ENCODE measurements around the gene GAB1. TPM values are rescaled to one million over a fixed set of nuclear protein-coding genes. Genes with fewer than 3 reads are reported as not detected.

GAB1 gene
- total and polyA plus RNA-seq, 2 of the 8 experiments (the other 6 are each of a cell fraction or from before 2014, with no cell fraction given): 6.8 to 21.3 TPM

- H3K23me2 ChIP-seq (ENCODE audit: low read depth, low read length): no peaks in the 10 kb centered on the region
- CTCF ChIA-PET (ENCODE audit: partially characterized antibody): interaction anchor here (0.8 to 2.3 kb wide), 15 partner anchors 8 to 180 kb away, joined by 3 to 10 read pairs (median 4); no protein-coding TSS in a partner anchor
- POLR2A ChIA-PET (ENCODE audit: partially characterized antibody): interaction anchor here (1.0 kb wide), 1 partner anchor 184 kb away, joined by 3 read pairs; the partner anchor contains the start of gene SMARCA5
- no peak overlapping the region for H3K14ac ChIP-seq (ENCODE audit: insufficient read length)
- H4K20me1 ChIP-seq (replicated peaks in 1 of 2; ENCODE audit: control insufficient read depth in 1 of 2, insufficient read depth in 2 of 2, low read length in 2 of 2): no peaks in the 10 kb centered on the region
- no peaks in the 10 kb centered on the region for H3K79me2 ChIP-seq (ENCODE audit: control insufficient read depth in 1 of 2, insufficient read depth in 2 of 2, low read length in 2 of 2)
- no peak overlapping the region for H2BK5ac ChIP-seq (ENCODE audit: low read depth, low read length)
- no peak overlapping the region for H4K8ac ChIP-seq (ENCODE audit: extremely low read depth, insufficient read depth, low read length)
- H3K9me3 ChIP-seq (ENCODE audit: insufficient read depth in 2 of 2, low read depth in 1 of 2, low read length in 1 of 2): no peaks in the 10 kb centered on the region
- H2BK120ac ChIP-seq (replicated peaks; ENCODE audit: low read depth, low read length): no peak overlapping the region
- H3K79me1 ChIP-seq (ENCODE audit: low read depth, low read length): no peaks in the 10 kb centered on the region
- no peaks in the 10 kb centered on the region for H3K4me1 ChIP-seq (replicated peaks in 1 of 4; ENCODE audit: control insufficient read depth in 3 of 4, insufficient read depth in 4 of 4, low read length in 3 of 4)
- H2BK12ac ChIP-seq (ENCODE audit: low read depth, low read length): no peak overlapping the region
- H3K56ac ChIP-seq (replicated peaks; ENCODE audit: insufficient read length, low read depth, low read length): no peak overlapping the region
- no peak overlapping the region for H3K27ac ChIP-seq (ENCODE audit: low read depth, low read length)
- H2AFZ ChIP-seq (ENCODE audit: low read length): no peak overlapping the region
- FAIRE-seq: no peak
- no peak overlapping the region for H2BK15ac ChIP-seq (ENCODE audit: low read length)
- H4K91ac ChIP-seq (replicated peaks; ENCODE audit: insufficient read length, low read length): no peak overlapping the region
- no peaks in the 10 kb centered on the region for H3K27me3 ChIP-seq (replicated peaks in 1 of 4; ENCODE audit: control insufficient read depth in 3 of 4, extremely low read depth in 1 of 4, insufficient read depth in 3 of 4, low read length in 3 of 4)
- TF ChIP-seq SRF (IDR thresholded peaks at IDR 0.05; ENCODE audit: low read depth, low read length): no peak
- TF ChIP-seq CEBPB (IDR thresholded peaks at IDR 0.05; ENCODE audit: low read depth, low read length): no peak
- peak; percentile 42 to 47 for TF ChIP-seq RAD21 (IDR thresholded peaks at IDR 0.05 in 1 of 2, conservative IDR thresholded peaks at IDR 0.05 in 1 of 2; ENCODE audit: low read depth in 2 of 2, low read length in 2 of 2)
- TF ChIP-seq KDM5A (IDR thresholded peaks at IDR 0.05; ENCODE audit: low read length): no peak
- peak in 1 of 3 experiments; percentile 45; a peak in 2 of 4 replicates for TF ChIP-seq CTCF (IDR thresholded peaks at IDR 0.05; ENCODE audit: control extremely low read depth in 1 of 3, insufficient read depth in 1 of 3, low read depth in 1 of 3, low read length in 3 of 3)
- no peak for TF ChIP-seq BACH1 (IDR thresholded peaks at IDR 0.05; ENCODE audit: low read length)
- no peak for DNase-seq (ENCODE audit: low read depth in 1 of 2, low spot score in 2 of 2)
- WGBS, 2 experiments (ENCODE audit: extremely low coverage in 1 of 2, insufficient coverage in 1 of 2, insufficient read length in 1 of 2, insufficient replicate concordance in 2 of 2, low coverage in 1 of 2, low lambda C conversion rate in 2 of 2, missing lambda C conversion rate in 1 of 2): 90% methylated on average over 6 of the region's 6 CpGs; no CpG with 5 or more reads in 1 of the 2 experiments
- H3K36me3 ChIP-seq (ENCODE audit: control insufficient read depth in 2 of 4, insufficient read depth in 4 of 4, low read length in 3 of 4): no peaks in the 10 kb centered on the region
- H3K4ac ChIP-seq (replicated peaks; ENCODE audit: insufficient read length, low read depth, low read length): no peak overlapping the region
- no peak overlapping the region for H2AK5ac ChIP-seq (ENCODE audit: low read depth, low read length)
- H3K4me2 ChIP-seq (ENCODE audit: insufficient read depth in 1 of 2, low read depth in 2 of 2, low read length in 2 of 2): no peak overlapping the region
- no peak overlapping the region for H3K23ac ChIP-seq (ENCODE audit: insufficient read length)
- H3K4me3 ChIP-seq (ENCODE audit: extremely low read depth in 1 of 4, insufficient read depth in 2 of 4, low read depth in 3 of 4, low read length in 4 of 4): no peak overlapping the region
- no peak overlapping the region for H2BK20ac ChIP-seq (ENCODE audit: low read length)
- H3K9ac ChIP-seq (replicated peaks in 1 of 4; ENCODE audit: extremely low read depth in 1 of 4, low read depth in 3 of 4, low read length in 3 of 4): no peak overlapping the region
- H4K5ac ChIP-seq (ENCODE audit: insufficient read length, low read depth, low read length): no peak overlapping the region
- no peak overlapping the region for H3K18ac ChIP-seq (ENCODE audit: extremely low read depth, low read length)
Observed at GRCh38 chr4:143329985-143330384, 6.7 kb upstream of the GAB1 start.
